Hepatocyte (in vitro differentiated cells): ENCODE data around the gene ATG4D.
"Not testable (repeated sequence)": the region's sequence is repeated elsewhere in the genome, so short reads cannot be mapped to it uniquely, and the experiment has no call there.

ENCODE experiments used
- EZH2 ChIP-seq: fragments of 200-600 bp; sonication (generic); IDR thresholded peaks from 2 replicates; pipeline ENCODE4 v1.6.1; 2016; ENCODE audit warnings: antibody characterized with exemption, mild to moderate bottlenecking, borderline replicate concordance
- EZH2phosphoT487 ChIP-seq: fragments of 200-600 bp; sonication (generic); IDR thresholded peaks from one replicate; pipeline ENCODE4 v1.6.1; 2018; ENCODE audit warnings: antibody characterized with exemption, mild to moderate bottlenecking, low read depth, moderate library complexity; ENCODE audit not compliant: unreplicated experiment, severe bottlenecking
- TF ChIP-seq, protein P1 (sequence below): fragments of 200-600 bp; sonication (generic); IDR thresholded peaks from 2 replicates; pipeline ENCODE4 v1.5.1; 2016; ENCODE audit warnings: antibody characterized with exemption, mild to moderate bottlenecking; ENCODE audit not compliant: poor library complexity

DNA sequence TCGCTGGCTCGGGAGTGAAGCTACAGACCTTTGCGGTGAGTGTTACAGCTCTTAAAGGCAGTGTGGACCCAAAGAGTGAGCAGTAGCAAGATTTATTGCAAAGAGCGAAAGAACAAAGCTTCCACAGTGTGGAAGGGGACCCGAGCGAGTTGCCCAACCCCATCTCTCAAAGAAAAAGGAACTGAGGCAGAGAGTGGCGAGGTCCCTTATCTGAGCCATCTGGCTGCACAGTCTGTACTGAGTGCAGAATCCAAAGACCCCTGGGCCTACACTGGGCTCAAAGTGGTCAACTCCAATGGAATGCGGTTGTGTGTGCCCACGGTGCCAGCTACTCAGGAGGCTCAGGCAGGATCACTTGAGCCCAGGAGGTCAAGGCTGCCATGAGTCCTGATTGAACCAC is 4.7 kb upstream of the ATG4D start:
- TF ChIP-seq, protein P1, sequence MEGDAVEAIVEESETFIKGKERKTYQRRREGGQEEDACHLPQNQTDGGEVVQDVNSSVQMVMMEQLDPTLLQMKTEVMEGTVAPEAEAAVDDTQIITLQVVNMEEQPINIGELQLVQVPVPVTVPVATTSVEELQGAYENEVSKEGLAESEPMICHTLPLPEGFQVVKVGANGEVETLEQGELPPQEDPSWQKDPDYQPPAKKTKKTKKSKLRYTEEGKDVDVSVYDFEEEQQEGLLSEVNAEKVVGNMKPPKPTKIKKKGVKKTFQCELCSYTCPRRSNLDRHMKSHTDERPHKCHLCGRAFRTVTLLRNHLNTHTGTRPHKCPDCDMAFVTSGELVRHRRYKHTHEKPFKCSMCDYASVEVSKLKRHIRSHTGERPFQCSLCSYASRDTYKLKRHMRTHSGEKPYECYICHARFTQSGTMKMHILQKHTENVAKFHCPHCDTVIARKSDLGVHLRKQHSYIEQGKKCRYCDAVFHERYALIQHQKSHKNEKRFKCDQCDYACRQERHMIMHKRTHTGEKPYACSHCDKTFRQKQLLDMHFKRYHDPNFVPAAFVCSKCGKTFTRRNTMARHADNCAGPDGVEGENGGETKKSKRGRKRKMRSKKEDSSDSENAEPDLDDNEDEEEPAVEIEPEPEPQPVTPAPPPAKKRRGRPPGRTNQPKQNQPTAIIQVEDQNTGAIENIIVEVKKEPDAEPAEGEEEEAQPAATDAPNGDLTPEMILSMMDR, result not testable (repeated sequence)
- TF ChIP-seq EZH2, EZH2phosphoT487: not testable (repeated sequence)
